DMS 273 (cell line): ENCODE data around the gene UCP2.
A peak's percentile ranks its signal among the peaks of the same experiment; 100 is the strongest.

Source experiments
- DNase-seq: peaks from one replicate; lab custom pipeline; 2025; ENCODE audit not compliant: unreplicated experiment; lab: John Stamatoyannopoulos, UW

Gene UCP2, protein sequence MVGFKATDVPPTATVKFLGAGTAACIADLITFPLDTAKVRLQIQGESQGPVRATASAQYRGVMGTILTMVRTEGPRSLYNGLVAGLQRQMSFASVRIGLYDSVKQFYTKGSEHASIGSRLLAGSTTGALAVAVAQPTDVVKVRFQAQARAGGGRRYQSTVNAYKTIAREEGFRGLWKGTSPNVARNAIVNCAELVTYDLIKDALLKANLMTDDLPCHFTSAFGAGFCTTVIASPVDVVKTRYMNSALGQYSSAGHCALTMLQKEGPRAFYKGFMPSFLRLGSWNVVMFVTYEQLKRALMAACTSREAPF

DNA sequence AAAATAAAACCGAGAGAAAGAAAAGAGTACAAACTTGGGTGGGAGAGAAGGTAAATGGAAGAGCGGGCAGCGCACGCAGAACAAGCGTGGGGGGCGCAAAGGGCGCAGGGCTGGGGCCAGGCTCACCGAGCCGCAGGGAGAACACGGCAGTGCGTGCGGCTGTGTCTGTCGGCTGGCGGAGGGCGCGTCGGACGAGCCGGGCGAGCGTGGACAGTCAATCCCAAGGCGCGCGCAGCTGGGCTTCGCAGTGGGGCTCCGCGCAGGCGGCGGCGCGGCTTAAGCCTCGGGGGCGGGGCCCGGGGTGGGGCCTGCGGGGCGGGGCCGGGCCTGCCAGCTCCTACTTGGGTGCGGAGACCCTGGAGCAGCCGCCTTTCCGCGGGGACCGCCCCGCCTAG lies at the start of gene UCP2:
UCP2 (minus strand) TSS at position 249 of the 395 bp plus-strand sequence. CDS start 4,465 bp downstream, outside the sequence.
- DNase-seq = peak; percentile 94

- no peak for DNase-seq
Observed at GRCh38 chr11:74030723-74031676, 48.4 kb upstream of the UCP2 start.

DNA sequence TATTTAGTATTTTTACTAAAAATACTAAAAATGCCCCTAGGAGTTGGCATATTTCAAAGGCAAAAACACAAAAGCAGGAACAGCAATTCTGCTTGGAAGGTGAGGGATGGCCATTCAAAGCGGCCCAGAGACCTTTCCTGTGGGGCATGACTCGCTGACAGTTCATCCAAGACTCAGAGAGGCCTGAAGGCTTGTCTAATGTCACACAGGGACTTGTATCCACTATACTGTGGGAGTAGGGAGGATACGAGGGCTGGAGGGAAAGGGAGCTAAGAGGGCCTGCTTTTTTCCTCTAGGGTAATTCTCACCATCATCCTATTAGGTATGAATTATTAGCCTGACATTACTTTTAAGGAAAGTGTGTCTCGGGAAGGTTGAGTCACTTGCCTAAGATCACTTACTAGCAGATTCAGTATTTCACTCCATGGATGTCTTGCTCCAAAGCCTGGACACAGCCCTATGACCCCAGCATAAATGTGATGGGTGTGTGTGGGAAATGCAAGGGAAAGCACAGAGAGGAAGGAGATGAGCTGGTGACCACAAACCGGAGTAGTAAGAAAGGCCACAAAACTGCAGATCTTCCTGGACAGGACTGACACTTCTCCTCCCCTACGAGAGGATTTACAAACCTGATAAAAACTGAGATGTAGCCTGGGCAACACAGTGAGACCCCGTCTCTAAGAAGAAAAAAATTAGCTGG lies 43.0 kb upstream of the UCP2 start:
- DNase-seq = no peak

- DNase-seq = no peak
Observed at GRCh38 chr11:74024261-74025029, 41.8 kb upstream of the UCP2 start.

DNA sequence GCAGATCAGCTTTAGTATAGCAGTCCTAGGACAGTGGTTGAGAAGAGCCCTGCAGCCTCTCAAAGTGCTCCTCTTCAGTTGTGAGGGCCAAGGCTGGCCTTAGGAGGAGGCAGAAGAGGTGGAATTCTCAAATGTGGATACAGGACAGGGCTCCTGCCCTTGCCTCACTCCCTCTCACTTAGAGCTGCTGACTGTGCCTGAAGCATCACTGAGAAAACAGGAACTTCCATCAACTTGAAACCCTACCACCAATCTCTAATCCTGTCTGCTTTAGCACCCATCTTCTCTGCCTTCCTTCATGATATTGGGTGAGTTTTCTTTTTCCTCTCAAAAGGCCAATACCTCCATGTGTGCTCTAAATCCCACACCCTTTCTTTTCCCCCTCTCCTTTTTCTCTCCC lies 40.6 kb upstream of the UCP2 start:
- no peak for DNase-seq

- DNase-seq = no peak
Observed at GRCh38 chr11:74022546-74022945, 39.9 kb upstream of the UCP2 start.

DNA sequence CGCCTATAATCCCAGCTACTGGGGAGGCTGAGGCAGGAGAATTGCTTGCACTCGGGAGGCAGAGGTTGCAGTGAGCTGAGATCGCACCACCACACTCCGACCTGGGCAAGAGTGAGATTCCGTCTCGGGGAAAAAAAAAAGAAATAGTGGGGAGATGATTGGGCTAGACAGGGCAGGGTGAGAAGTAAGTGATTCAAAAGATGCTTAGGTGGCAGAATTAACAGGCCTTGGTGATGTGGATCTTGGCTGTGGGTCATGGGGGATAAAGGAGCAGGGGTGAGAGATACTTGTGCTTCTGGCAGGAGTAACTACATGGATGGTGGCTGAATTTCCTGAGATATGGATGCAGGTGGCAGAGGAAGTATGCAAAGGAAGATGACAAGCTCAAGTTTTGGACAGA lies 39.4 kb upstream of the UCP2 start:
- no peak for DNase-seq

DNA sequence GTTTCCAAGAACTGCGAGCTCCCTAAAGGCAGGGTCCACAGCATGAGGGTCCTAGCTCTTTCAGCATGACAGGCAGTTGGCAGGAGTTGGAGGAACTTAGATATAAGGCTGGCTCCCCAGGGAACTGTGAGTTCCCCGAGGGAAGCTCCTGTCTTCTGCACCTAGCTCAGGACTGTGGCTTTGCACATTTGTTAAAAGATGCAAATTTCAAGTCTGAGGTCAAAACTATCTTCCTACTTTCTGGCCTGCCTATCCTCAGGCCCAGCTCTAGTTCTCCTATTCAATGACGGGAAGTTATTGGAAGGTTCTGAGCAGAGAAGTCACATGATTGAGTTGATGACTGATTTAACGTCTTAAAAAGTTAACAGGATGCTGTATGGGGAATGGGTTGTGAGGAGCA lies 37.9 kb upstream of the UCP2 start:
- no peak for DNase-seq

DNA sequence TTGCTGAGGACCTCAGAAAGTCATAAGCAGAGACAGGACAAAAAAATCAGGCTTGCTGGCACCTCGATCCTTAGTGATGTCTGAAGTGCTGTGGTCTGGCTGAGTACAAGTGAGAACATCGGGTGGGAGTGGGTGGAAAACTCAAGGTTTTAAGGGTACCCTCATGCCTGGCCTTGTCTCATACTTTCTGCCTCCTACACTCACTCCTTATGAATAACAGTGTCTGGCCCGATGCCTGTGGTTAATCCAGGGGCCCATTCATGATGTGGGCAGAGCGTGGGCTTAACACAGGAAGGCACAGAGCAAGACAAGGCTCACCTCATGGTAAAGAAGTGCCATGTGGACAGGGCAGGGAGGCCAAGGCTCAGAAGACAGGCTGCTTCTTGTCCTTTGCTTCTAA lies 37.2 kb upstream of the UCP2 start:
- no peak for DNase-seq

DNA sequence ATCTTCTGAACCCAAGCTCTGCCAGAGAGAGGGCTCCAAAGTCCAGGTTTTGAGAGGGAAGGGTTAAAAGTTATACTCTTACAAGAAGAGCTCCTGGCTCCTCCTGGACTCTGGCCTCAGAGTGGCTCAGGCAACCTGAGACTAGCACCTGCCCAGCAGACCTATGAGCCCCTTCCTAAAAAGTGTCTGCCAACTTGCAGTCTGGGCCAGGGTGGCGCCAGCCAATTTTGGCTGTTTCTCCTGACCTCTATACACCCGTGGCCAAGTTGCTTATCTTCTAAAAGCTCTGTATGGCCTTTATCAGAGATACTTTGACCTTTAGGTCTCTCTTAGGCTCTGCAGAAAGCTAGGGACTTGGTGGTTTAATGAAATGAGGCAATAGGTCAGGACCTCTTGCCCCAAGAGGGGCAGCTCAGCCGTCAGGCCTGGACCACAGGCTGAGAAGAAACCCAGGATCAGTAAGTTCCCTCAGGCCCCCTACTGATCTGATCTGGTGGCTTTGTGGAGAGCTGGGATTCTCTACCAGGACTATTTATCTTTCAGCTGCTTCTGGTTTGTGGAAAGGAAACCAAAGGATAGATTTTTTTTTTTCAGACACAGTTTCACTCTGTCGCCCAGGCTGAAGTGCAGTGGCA lies 36.6 kb upstream of the UCP2 start:
- no peak for DNase-seq

- no peak for DNase-seq
Observed at GRCh38 chr11:74018331-74019005, 35.8 kb upstream of the UCP2 start.

GRCh38 chr11:74017631-74018030 lies 35.0 kb upstream of the UCP2 start:
- DNase-seq = no peak

DNA sequence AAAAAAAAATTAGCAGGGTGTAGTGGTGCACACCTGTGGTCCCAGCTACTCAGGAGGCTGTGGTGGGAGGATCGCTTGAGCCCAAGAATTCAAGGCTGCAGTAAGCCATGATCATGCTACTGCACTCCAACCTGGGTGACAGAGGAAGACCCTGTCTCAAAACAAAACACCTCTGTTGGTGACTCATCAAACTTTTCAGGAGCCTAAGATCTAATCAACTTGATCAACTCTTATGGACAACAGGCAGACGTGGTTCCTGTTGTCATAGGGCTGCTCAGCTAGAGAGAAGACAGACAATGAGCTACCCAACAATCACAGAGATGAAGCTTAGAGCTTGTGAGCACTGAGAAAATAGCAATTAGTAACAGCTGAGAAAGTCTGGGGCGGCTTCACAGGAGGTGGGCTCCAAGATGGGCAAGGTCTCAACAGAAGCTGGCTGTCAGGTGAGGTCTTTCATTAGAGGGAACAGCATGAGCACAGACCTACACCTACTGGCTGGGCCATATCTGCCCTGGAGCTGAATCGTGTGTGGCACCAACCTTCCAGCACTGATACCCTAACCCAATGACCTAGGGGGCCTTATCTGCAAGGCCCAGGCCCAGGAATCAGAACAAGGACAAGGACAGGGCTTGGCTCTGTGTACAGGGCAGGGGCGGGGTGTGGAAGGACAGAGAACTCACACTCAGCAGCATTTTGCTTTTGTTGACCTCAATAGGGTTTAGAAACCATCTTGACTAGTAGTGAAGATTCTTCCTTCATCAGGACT lies 33.5 kb upstream of the UCP2 start:
- no peak for DNase-seq

GRCh38 chr11:74014880-74015279 lies 32.2 kb upstream of the UCP2 start:
- no peak for DNase-seq

GRCh38 chr11:74013141-74013540 lies 30.5 kb upstream of the UCP2 start:
- DNase-seq = no peak

DNA sequence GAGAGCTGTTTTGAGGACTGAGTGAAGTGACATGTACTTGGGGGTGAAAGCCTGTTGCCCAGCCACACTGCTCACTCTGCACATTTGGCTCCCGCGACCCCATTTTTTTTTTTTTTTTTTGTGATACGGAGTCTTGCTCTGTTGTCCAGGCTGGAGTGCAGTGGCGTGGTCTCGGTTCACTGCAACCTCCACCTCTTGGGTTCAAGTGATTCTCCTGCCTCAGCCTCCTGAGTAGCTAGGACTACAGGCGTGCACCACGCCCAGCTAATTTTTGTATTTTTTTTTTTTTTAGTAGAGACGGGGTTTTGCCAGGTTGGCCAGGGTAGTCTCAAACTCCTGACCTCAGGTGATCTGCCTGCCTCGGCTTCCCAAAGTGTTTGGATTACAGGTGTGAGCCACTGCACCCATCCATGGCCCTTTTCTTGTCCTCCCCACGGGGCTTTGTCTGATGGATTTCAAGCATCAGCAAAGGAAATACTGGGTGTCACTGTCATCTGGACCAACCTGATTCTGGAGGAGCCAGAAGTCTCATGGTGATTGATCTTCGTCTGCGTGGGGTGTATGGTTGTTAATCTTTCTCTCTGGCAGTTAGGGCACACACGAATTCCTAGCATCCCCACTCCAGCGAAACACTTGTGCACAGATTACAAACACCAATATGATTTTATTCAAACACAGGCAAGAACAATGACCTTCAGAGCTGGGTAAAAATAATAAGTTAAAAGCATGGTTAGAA lies 29.6 kb upstream of the UCP2 start:
- no peak for DNase-seq

- DNase-seq = no peak
Observed at GRCh38 chr11:74011360-74012073, 28.9 kb upstream of the UCP2 start.
